ENCODE data around the gene HP1BP3.

HP1BP3 gene

DNA sequence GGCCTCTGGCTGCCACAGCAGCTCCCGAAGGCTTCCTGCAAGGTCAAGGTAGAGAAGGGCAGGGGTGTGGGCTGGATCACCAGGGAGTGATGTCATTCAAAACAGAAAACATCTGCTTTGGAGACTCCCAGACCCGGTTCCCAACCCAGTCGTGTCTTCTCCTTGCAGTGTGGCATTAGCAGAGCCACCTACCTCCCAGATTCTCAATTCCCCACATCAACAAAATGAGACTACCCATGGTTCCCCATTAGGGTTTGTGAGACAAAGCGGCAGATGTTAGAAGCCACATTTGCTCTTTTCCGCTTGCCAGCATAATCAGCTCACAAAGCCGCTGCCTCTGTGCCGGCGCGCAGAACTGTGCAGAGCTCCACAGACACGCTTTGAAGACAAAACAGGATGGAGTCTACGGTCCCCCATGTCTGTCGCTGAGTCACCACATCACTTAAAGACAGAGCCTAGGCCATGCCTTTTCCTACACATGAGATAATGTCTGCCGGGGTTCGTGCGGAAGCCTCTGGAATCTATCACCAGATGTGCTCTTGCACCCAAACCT lies 81.8 kb downstream of the HP1BP3 start:
- Histone ChIP-seq H3K4me1 (ENCODE audit: insufficient read depth, low read length) (no peaks in the 10 kb centered on the region), H3K27ac (ENCODE audit: low read depth, low read length) (no peak overlapping the region)

DNA sequence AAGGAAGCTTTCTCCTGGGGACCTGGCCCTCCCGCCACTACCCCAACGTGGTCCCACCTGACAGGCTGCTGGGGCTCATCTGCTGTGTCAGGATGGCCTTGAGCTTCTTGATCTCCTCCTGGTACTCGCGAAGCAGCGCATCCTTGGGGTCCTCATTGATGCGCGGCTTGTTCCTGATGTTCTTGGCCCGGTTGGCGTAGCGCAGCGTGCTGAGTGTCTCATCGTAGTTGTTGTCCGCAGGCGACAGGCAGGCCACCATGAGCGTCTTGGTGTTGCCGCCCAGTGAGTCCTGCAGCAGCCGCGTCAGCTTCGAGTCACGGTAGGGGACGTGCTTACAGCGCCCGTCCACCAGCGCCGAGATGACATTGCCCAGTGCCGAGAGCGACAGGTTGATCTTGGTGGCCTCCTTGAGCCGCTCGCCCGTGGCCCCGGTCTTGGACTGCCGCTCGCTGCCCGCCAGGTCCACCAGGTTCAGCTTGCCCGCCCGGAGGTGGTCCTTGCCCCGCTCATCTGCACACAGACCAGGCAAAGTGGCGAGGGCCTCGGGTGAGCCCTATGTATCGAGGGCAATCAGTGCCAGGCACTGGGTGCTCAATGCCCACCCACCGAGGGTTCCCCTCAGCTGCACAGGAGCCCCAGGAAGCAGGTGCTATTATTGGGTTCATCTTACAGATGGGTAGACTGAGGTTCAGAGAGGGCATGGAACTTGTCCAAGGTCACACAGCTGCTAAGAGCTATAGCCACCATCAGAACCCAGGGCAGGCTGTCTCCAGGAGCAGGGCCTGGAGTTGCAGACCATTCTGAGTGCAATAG lies 82.5 kb downstream of the HP1BP3 start:
- H3K27ac ChIP-seq (ENCODE audit: low read depth, low read length), result no peak overlapping the region
- H3K27me3 ChIP-seq (ENCODE audit: control insufficient read depth in 1 of 2, insufficient read depth in 2 of 2, low read length in 2 of 2), result no peaks in the 10 kb centered on the region
- no peaks in the 10 kb centered on the region for H3K4me1 ChIP-seq (ENCODE audit: insufficient read depth, low read length)
- H3K4me3 ChIP-seq (ENCODE audit: low read depth in 1 of 2, low read length in 2 of 2), result no peak overlapping the region
- no peak overlapping the region for H3K9ac ChIP-seq (ENCODE audit: low read length)
- no peaks in the 10 kb centered on the region for H3K36me3 ChIP-seq (ENCODE audit: insufficient read depth, low read length)
- H3K9me3 ChIP-seq (ENCODE audit: low read length), result no peaks in the 10 kb centered on the region

More for the DNA sequence above, 81.8 kb downstream of the HP1BP3 start:
- H3K27me3 ChIP-seq (ENCODE audit: control insufficient read depth in 1 of 2, insufficient read depth in 2 of 2, low read length in 2 of 2), result peaks cover 0 to 2% of the 10 kb centered on the region in 2 donors
- H3K36me3 ChIP-seq (ENCODE audit: insufficient read depth, low read length), result no peaks in the 10 kb centered on the region
- H3K9ac ChIP-seq (ENCODE audit: low read length), result no peak overlapping the region
- no peak overlapping the region for H3K4me3 ChIP-seq (ENCODE audit: low read depth in 1 of 2, low read length in 2 of 2)
- no peaks in the 10 kb centered on the region for H3K9me3 ChIP-seq (ENCODE audit: low read length)

DNA sequence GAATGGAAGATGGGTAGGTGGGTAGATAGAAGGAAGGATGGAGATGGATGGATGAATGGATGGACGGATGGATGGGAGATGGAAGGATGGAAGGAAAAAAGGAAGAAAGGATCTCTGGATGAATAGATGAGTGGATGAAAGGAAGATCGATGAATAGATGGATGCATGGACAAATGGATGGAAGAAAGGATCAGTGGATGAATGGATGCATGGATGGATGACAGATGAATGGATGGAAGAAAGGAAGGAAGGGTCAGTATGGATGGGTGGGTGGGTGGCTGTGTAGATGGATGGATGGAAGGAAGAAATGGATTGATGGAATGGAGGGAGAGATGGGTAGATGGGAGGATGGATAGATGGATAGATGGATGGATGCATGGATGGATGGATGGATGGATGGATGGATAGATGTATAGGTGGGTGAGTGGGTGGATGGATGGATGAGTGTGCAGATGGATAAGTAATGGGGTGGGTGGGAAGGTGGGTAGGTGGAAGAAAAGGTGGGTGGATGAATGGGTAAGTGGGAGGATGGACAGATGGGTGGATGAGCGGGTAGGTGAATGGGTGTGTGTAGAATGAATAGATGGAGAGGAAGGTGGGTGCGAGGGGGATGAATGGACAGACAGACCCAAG lies 83.9 kb downstream of the HP1BP3 start:
- Histone ChIP-seq H3K27me3 (ENCODE audit: control insufficient read depth in 1 of 2, insufficient read depth in 2 of 2, low read length in 2 of 2) (no peaks in the 10 kb centered on the region), H3K9ac (ENCODE audit: low read length) (no peak overlapping the region), H3K9me3 (ENCODE audit: low read length) (no peaks in the 10 kb centered on the region), H3K27ac (ENCODE audit: low read depth, low read length) (no peak overlapping the region), H3K4me1 (ENCODE audit: insufficient read depth, low read length) (peaks cover 5% of the 10 kb centered on the region), H3K4me3 (ENCODE audit: low read depth in 1 of 2, low read length in 2 of 2) (no peak overlapping the region), H3K36me3 (ENCODE audit: insufficient read depth, low read length) (no peaks in the 10 kb centered on the region)

DNA sequence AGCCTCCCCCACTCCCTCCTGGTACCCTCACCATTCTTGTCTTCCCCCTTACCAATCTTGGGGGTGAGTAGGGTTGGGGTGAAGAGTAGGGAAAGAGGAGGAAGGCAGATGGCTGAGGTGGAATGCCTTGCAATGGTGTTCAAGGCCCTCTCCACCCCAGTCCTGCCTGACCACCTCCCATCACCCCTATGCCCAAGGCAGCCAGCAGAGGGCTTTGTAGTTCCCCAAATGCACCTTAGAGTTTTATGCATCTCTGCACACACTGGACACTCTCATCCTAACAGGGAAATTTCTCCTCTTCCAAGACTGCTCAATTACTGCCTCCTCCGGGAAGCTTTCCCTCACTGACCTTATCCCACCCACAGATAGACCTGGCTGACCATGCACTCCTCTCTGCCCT lies 84.7 kb downstream of the HP1BP3 start:
- no peak overlapping the region for H3K4me3 ChIP-seq (ENCODE audit: low read depth in 1 of 2, low read length in 2 of 2)
- H3K36me3 ChIP-seq (ENCODE audit: insufficient read depth, low read length), result no peaks in the 10 kb centered on the region
- no peaks in the 10 kb centered on the region for H3K9me3 ChIP-seq (ENCODE audit: low read length)
- no peaks in the 10 kb centered on the region for H3K27me3 ChIP-seq (ENCODE audit: control insufficient read depth in 1 of 2, insufficient read depth in 2 of 2, low read length in 2 of 2)
- H3K27ac ChIP-seq (ENCODE audit: low read depth, low read length), result no peak overlapping the region
- H3K4me1 ChIP-seq (ENCODE audit: insufficient read depth, low read length), result peaks cover 11% of the 10 kb centered on the region
- no peak overlapping the region for H3K9ac ChIP-seq (ENCODE audit: low read length)

DNA sequence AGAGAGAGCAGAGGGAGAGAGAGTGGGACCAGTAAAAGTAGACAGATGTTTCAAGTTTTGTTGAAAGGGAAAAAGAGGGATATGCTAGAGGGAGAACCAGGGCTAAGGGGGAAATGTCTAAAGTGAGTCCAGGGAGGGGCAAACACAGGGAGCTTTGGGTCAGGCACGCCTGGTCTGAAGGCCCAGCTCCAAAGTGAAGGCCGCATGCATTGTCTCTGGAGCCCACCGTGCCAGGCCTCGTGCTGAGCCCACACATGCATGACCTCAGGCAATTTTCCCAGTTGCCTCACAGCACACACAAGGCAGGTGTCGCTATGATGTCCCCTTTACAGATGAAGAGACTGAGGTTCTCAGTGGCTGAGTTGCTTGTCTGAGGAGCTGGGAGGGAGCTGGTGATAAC lies 85.3 kb downstream of the HP1BP3 start:
- no peak overlapping the region for H3K9ac ChIP-seq (ENCODE audit: low read length)
- H3K9me3 ChIP-seq (ENCODE audit: low read length), result no peaks in the 10 kb centered on the region
- H3K36me3 ChIP-seq (ENCODE audit: insufficient read depth, low read length), result no peaks in the 10 kb centered on the region

DNA sequence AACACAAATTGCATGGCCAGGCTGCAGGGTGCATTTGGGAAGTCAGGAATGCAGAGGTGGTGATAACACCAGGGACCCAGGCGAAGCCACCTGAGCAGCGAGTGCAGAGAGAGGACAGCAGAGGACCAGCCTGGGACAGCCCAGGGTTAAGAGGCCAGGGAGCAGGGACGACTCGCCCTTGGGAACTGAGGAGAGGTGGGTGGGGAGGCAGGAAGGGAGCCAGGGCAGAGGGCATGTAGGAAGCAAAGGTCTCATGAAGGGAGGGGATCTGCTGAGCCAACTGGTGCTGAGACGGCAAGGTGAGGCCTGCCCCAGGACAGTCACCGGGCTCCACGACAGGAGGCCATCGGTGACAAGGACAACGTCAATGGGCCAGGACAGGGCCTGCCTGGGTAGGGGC lies 85.7 kb downstream of the HP1BP3 start:
- no peak overlapping the region for H3K4me3 ChIP-seq (ENCODE audit: low read depth in 1 of 2, low read length in 2 of 2)
- H3K9me3 ChIP-seq (ENCODE audit: low read length), result no peaks in the 10 kb centered on the region
- H3K27ac ChIP-seq (ENCODE audit: low read depth, low read length), result no peak overlapping the region
- no peak overlapping the region for H3K9ac ChIP-seq (ENCODE audit: low read length)
- H3K27me3 ChIP-seq (ENCODE audit: control insufficient read depth in 1 of 2, insufficient read depth in 2 of 2, low read length in 2 of 2), result no peaks in the 10 kb centered on the region
- H3K4me1 ChIP-seq (ENCODE audit: insufficient read depth, low read length), result peaks cover 17% of the 10 kb centered on the region
- H3K36me3 ChIP-seq (ENCODE audit: insufficient read depth, low read length), result no peaks in the 10 kb centered on the region

More for the DNA sequence above, 85.3 kb downstream of the HP1BP3 start:
- Histone ChIP-seq H3K27me3 (ENCODE audit: control insufficient read depth in 1 of 2, insufficient read depth in 2 of 2, low read length in 2 of 2) (no peaks in the 10 kb centered on the region), H3K4me3 (ENCODE audit: low read depth in 1 of 2, low read length in 2 of 2) (no peak overlapping the region), H3K4me1 (ENCODE audit: insufficient read depth, low read length) (peaks cover 17% of the 10 kb centered on the region), H3K27ac (ENCODE audit: low read depth, low read length) (no peak overlapping the region)

DNA sequence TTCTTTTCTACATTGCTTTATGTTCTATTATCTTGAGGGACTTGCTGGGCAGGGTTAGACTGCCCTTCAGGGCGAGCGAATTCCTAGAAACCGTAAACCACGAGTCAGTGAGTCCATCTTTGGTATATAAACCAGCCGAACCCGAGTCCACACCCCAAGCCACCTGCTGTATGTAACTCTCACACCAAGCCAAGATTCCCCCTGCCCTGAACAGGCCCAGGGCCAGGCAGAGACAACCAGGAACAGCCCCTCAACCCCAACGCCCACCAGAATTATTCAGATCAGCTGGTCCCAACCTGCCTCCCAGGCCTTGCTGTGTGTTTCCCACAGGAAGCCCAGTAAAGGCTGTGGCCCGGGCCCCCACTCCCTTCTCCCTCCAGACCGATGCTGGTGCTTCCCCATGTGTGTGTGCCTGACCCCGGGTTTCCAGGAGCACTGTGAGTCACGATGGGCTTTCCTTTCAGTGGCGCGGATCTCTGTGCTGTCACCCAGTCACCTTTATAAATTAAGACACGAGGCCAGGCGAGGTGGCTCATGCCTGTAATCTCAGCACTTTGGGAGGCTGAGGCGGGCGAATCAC lies 86.4 kb downstream of the HP1BP3 start:
- H3K27me3 ChIP-seq (ENCODE audit: control insufficient read depth in 1 of 2, insufficient read depth in 2 of 2, low read length in 2 of 2), result no peaks in the 10 kb centered on the region
- peaks cover 17% of the 10 kb centered on the region for H3K4me1 ChIP-seq (ENCODE audit: insufficient read depth, low read length)

DNA sequence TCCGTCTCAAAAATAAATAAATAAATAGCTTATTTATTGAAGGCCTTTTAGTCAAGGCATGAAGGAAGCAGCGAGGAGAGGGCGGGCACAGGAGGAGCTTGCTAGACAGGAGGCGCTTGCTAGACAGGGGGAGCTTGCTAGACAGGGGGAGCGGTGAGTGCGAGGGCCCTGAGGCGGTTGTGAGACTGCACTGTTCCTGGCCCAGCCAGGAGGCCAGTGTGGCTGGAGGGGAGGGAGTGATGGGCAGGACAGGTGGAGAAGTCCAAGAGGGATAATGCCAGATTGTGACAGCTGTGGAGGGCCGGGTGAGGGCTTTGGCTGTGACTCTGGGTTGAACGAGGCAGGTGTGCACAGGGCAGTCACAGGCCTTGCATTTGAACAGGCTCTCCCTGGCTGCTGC lies 87.5 kb downstream of the HP1BP3 start:
- H3K9ac ChIP-seq (ENCODE audit: low read length), result no peak overlapping the region
- no peaks in the 10 kb centered on the region for H3K36me3 ChIP-seq (ENCODE audit: insufficient read depth, low read length)
- peaks cover 17% of the 10 kb centered on the region for H3K4me1 ChIP-seq (ENCODE audit: insufficient read depth, low read length)
- no peak overlapping the region for H3K27ac ChIP-seq (ENCODE audit: low read depth, low read length)
- H3K27me3 ChIP-seq (ENCODE audit: control insufficient read depth in 1 of 2, insufficient read depth in 2 of 2, low read length in 2 of 2), result no peaks in the 10 kb centered on the region
- H3K4me3 ChIP-seq (ENCODE audit: low read depth in 1 of 2, low read length in 2 of 2), result no peak overlapping the region
- no peaks in the 10 kb centered on the region for H3K9me3 ChIP-seq (ENCODE audit: low read length)

More for the DNA sequence above, 86.4 kb downstream of the HP1BP3 start:
- Histone ChIP-seq H3K36me3 (ENCODE audit: insufficient read depth, low read length) (no peaks in the 10 kb centered on the region), H3K4me3 (ENCODE audit: low read depth in 1 of 2, low read length in 2 of 2) (no peak overlapping the region), H3K9ac (ENCODE audit: low read length) (no peak overlapping the region), H3K27ac (ENCODE audit: low read depth, low read length) (no peak overlapping the region), H3K9me3 (ENCODE audit: low read length) (no peaks in the 10 kb centered on the region)

DNA sequence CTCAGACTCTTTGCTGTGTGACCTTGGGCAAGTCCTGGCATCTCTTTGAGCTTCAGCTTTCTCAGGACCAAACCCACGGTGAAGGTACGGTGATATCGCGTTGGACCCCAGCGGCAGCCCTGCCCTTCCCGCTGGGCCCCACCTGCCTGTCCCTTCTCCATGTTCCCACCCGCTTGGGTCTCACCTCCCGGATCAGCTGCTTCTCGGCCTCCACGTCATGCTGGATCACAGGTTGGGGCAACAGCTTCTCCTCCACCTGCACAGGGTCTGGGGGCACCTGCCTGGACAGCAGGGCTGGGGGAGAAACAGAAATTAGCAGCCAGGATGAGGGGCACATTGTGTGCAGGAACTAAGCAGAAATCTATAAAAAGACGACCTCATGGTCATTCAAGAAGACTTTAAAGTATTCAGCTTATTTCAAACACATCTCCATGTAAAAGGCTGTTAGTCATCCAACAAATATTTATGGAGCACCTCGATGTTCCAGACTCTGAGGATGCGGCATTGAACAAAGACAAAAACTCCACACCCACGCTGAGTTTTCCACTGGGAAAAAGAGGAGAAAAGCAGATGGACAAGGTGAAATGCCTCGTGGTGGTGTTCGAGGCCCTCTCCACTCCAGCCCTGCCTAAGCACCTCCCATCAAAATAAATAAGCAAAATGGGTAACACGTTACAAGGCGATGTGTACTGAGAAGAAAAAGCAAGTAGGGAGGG lies 88.8 kb downstream of the HP1BP3 start:
- Histone ChIP-seq H3K4me3 (ENCODE audit: low read depth in 1 of 2, low read length in 2 of 2) (no peak overlapping the region), H3K9me3 (ENCODE audit: low read length) (no peaks in the 10 kb centered on the region), H3K36me3 (ENCODE audit: insufficient read depth, low read length) (no peaks in the 10 kb centered on the region), H3K27me3 (ENCODE audit: control insufficient read depth in 1 of 2, insufficient read depth in 2 of 2, low read length in 2 of 2) (no peaks in the 10 kb centered on the region), H3K4me1 (ENCODE audit: insufficient read depth, low read length) (peaks cover 17% of the 10 kb centered on the region), H3K27ac (ENCODE audit: low read depth, low read length) (no peak overlapping the region), H3K9ac (ENCODE audit: low read length) (no peak overlapping the region)

DNA sequence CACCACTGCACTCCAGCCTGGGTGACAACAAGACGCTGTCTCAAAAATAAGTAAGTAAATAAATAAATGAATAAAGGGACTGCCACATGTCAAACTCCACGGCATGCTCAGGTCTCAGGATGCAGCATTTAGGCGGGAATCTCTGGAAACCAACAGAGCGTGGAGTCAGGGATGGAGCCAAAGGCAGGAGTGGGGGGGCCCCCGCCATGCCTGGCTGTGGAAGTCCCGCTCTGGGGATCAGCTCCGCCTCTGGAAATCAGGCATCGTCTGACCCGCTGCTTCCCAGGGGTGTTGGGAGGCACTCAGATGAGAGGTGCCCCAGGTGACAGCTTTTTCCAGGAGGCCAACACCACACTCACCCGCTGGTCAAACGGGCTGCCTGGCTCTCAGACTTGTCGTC lies 89.5 kb downstream of the HP1BP3 start:
- H3K4me3 ChIP-seq (ENCODE audit: low read depth in 1 of 2, low read length in 2 of 2), result peak overlapping the region in 1 of 2 donors; percentile 51

More for the DNA sequence above, 89.5 kb downstream of the HP1BP3 start:
- no peaks in the 10 kb centered on the region for H3K27me3 ChIP-seq (ENCODE audit: control insufficient read depth in 1 of 2, insufficient read depth in 2 of 2, low read length in 2 of 2)
- H3K4me1 ChIP-seq (ENCODE audit: insufficient read depth, low read length), result peaks cover 17% of the 10 kb centered on the region
- H3K36me3 ChIP-seq (ENCODE audit: insufficient read depth, low read length), result no peaks in the 10 kb centered on the region
- no peaks in the 10 kb centered on the region for H3K9me3 ChIP-seq (ENCODE audit: low read length)
- H3K27ac ChIP-seq (ENCODE audit: low read depth, low read length), result no peak overlapping the region
- no peak overlapping the region for H3K9ac ChIP-seq (ENCODE audit: low read length)

All from muscle layer of colon (tissue), 2 donors.